Stimulated activated naive CD4-positive, alpha-beta T cell treated with Interleukin-2 at 50 U/mL for 16 hours (primary cell): ENCODE measurements around the gene IGF2BP3.
"Not testable (repeated sequence)": the region's sequence is repeated elsewhere in the genome, so short reads cannot be mapped to it uniquely, and the experiment has no call there.

Source experiments
- DNase-seq: peaks from one replicate; lab custom pipeline; 2025; lab: John Stamatoyannopoulos, UW

IGF2BP3 gene

GRCh38 chr7:23422384-23422783 lies 47.9 kb downstream of the IGF2BP3 start:
- no peak for DNase-seq

- DNase-seq = no peak
These were observed 50.4 kb downstream of the IGF2BP3 start for GRCh38 chr7:23419845-23420244.

- DNase-seq = no peak
These were observed 51.1 kb downstream of the IGF2BP3 start for GRCh38 chr7:23419160-23419559.

- DNase-seq = no peak
These were observed 52.2 kb downstream of the IGF2BP3 start for GRCh38 chr7:23418046-23418445.

- DNase-seq = no peak
These were observed 55.1 kb downstream of the IGF2BP3 start for GRCh38 chr7:23415198-23415597.

GRCh38 chr7:23410446-23411183 lies 59.7 kb downstream of the IGF2BP3 start:
- DNase-seq = no peak

GRCh38 chr7:23406564-23406963 lies 63.7 kb downstream of the IGF2BP3 start:
- DNase-seq = not testable (repeated sequence)

- no peak for DNase-seq
These were observed 65.1 kb downstream of the IGF2BP3 start for GRCh38 chr7:23405240-23405618.

GRCh38 chr7:23404546-23405239 lies 65.6 kb downstream of the IGF2BP3 start:
- DNase-seq = peak; percentile 15

- no peak for DNase-seq
These were observed 66.3 kb downstream of the IGF2BP3 start for GRCh38 chr7:23403970-23404369.

- not testable (repeated sequence) for DNase-seq
These were observed 72.2 kb downstream of the IGF2BP3 start for GRCh38 chr7:23398090-23398489.

- no peak for DNase-seq
These were observed 73.0 kb downstream of the IGF2BP3 start for GRCh38 chr7:23397241-23397640.

GRCh38 chr7:23396222-23397015 lies 73.9 kb downstream of the IGF2BP3 start:
- DNase-seq = no peak

GRCh38 chr7:23394488-23395171 lies 75.7 kb downstream of the IGF2BP3 start:
- DNase-seq = no peak

GRCh38 chr7:23393636-23394035 lies 76.7 kb downstream of the IGF2BP3 start:
- DNase-seq = no peak

GRCh38 chr7:23389701-23390100 lies 80.6 kb downstream of the IGF2BP3 start:
- no peak for DNase-seq

GRCh38 chr7:23387583-23387982 lies 82.7 kb downstream of the IGF2BP3 start:
- no peak for DNase-seq

GRCh38 chr7:23385140-23385539 lies 85.2 kb downstream of the IGF2BP3 start:
- DNase-seq = no peak

GRCh38 chr7:23383225-23383624 lies 87.1 kb downstream of the IGF2BP3 start:
- no peak for DNase-seq

GRCh38 chr7:23380961-23381360 lies 89.3 kb downstream of the IGF2BP3 start:
- no peak for DNase-seq

GRCh38 chr7:23380556-23380955 lies 89.7 kb downstream of the IGF2BP3 start:
- DNase-seq = no peak

- DNase-seq = no peak
These were observed 91.3 kb downstream of the IGF2BP3 start for GRCh38 chr7:23378996-23379395.
